Right hindlimb (tissue), 1 donor: ENCODE data around the gene ELP1.
"Not testable (repeated sequence)": the region's sequence is repeated elsewhere in the genome, so short reads cannot be mapped to it uniquely, and the experiment has no call there.

Experiments used
- DNase-seq: peaks from one replicate; pipeline ENCODE4 v3.0.0-alpha.2; 2018

ELP1 gene

DNA sequence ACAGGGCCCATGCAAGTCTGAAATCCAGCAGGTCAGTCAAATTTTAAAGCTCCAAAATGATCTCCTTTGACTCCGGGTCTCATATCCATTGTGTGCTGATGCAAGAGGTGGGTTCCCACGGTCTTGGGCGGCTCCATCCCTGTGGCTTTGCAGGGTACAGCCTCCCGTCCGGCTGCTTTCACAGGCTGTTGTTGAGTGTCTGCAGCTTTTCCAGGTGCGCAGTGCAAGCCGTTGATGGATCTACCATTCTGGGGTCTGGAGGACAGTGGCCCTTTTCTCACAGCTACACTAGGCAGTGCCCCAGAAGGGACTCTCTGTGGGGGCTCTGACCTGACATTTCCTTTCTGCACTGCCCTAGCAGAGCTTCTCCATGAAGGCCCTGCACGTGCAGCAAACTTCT lies 85.6 kb downstream of the ELP1 start:
- not testable (repeated sequence) for DNase-seq

DNA sequence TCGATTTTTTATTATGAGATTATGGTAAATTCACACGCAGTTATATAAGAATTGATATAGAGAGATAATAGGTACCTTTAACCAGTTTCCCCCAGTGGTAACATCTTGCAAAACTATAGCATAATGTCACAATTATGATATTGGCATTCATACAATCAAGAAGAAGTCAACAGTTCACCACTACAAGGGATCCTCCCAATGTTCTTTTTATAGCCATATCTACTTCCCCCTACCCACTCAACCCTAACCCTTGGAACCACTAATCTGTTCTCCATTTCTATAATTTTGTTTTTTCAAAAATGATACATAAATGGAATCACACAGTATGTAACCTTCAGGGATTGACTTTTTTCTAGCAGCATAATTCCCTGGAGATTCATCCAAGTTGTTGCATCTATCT lies 88.0 kb downstream of the ELP1 start:
- no peak for DNase-seq

DNA sequence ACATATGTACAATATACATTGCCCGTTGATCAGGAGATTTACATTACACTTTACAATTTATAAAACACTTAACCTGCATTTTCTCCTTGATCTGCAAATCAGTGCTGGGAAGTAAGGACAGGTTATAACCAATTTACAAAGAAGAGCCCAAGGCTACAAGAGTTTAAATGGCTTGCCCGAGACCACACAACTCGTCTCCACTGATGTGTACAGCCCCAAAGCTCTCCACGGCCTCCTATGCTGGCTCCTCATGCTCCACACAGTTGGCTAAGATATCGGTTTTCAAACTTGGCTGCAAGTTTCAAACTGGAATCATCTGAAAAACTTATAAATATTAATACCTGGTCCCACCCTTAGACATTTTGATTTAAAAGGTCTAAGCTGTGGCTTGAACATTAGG lies 88.4 kb downstream of the ELP1 start:
- DNase-seq = no peak

DNA sequence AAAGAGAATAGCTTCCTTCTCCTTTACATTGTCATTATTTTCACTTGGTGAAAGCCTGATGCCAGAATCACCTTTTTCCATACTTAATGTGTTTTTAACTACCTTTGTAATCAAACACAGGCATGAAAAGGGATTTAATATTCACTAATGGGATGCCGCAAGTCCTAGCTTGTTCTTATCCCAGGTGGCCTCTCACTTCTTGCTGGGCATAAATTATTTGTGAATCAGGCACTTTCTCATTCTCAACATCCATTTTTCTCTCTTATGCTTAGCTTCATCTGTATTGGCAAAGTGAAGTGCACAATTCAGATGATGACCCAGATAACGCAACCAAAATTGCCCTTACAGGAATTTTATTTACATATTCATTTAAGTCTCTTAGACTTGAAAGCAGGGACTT lies 89.1 kb downstream of the ELP1 start:
- DNase-seq = no peak

DNA sequence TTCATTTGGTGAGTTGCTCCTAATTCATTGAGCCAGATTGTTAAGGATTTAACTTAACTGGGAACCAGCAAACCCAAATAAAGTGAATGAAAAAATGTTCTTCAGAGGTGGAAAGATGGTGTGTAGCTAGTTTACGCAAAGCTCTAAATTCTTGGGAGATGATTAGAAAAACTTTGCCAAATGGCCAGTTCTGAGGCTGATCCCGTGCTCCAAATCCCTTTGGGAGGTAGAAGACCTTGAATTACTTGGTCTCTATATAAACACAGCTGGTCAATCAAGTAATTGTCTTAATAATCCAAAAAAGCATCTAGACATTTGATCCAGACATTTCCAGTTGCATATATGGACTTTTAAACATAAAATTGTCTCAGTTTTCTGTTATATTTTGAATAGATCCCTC lies 89.5 kb downstream of the ELP1 start:
- DNase-seq = no peak

DNA sequence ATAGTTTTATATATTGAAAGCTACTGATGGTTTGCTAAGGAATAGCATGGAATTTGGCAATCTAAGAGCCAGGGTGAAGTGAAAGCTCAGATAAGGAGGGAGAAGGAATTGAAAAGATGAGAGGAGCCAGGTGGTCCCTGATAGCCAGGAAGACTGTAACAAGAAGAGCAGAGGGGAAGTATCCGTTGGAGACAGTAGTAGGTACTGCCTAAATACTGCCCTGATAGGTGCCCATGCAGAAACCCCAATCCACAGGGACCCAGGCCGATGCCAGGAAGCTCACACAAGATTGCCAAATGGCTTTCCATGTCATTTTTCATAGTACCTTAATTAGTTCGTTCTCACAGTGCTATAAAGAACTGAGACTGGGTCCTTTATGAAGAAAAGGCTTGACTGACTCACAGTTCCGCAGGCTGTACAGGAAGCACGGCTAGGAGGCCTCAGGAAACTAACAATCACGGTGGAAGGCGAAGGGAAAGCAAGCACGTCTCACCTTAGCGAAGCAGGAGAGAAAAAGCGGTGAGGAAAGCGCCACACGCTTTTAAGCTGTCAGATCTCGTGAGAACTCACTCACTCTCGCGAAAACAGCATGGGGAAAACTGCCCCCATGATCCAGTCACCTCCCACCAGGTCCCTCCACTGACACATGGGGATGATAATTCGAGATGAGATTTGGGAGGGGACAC lies 91.2 kb downstream of the ELP1 start:
- DNase-seq = no peak

DNA sequence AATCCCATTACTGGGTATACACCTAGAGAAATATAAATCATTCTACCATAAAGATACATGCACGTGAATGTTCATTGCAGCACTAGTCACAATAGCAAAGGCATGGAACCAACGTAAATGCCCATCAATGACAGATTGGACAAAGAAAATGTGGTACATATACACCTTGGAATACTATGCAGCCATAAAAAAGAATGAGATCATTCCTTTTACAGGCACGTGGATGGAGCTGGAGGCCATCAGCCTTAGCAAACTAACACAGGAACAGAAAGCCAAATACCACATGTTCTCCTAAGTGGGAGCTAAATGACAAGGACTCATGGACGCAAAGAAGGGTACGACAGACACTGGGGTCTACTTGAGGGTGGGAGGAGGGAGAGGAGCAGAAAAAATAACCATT lies 94.4 kb downstream of the ELP1 start:
- not testable (repeated sequence) for DNase-seq

DNA sequence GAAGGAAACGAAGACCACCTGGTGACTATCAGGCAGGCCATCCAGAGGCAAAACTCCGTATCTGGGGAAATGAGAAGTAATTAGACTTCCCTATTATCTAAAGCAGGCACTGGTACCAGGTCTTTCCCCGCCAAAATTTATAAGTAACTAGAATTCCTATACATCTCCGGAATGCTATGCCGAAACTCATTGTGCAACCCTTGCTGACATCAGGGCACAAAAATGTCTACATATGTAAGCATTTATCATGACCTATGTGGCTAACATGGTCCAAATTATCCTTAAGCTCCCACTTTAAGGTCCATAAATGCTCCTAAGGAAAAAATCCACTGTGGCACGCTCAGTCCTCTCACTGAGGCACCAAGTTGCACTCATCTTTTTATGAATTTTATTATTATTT lies 95.9 kb downstream of the ELP1 start:
- no peak for DNase-seq

DNA sequence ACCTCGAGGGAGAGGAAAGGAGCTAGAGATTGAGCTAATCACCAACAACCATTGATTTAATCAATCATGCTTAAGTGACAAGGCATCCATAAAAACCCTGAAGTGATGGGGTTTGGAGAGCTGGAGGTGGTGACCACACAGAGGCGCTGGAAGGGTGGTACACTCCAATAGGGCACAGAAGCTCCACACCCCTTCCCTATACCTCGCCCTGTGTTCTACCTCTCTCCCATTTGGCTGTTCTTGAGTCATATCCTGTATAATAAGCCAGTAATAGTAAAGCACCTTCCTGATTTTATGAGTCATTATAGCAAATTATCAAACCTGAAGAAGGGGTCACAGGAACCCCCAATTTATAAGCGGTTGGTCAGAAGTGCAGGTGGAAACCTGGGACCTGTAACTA lies 96.4 kb downstream of the ELP1 start:
- DNase-seq = no peak

DNA sequence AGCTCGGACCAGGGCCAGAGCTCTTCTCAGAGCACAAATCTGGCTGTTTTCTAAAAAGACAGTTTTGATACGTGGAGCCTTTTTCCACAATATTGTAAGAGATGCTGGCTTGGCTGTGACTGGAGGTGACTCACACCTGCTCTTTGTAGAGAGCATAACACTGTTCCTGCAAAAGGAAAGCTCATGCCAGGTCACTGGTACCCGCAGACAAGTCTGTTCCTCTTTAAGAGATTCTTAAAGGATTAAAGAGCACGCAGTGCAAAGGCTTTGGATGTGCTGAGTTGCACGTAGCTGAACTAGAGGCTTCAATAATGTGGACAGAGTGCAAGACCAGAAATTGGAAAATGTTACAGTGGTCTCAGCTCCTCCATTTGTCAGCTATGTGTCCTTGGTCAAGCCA lies 97.1 kb downstream of the ELP1 start:
- DNase-seq = no peak

DNA sequence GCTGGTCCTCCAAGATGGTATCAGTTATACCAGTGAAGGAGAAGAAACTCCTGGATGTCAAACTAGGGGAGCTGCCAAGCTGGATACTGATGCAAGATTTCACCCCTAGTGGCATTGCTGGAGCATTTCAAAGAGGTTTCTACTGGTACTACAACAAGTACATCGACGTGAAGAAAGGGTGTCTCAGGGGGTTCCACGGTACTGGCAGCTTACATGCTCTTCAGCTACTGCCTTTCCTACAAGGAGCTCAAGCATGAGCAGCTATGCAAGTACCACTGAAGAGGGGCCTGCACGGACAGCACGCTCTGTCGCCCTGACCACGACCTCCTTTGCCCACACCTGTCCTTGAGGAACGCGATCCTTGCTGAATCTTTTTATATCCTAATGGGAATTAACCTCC lies 97.6 kb downstream of the ELP1 start:
- DNase-seq = no peak

DNA sequence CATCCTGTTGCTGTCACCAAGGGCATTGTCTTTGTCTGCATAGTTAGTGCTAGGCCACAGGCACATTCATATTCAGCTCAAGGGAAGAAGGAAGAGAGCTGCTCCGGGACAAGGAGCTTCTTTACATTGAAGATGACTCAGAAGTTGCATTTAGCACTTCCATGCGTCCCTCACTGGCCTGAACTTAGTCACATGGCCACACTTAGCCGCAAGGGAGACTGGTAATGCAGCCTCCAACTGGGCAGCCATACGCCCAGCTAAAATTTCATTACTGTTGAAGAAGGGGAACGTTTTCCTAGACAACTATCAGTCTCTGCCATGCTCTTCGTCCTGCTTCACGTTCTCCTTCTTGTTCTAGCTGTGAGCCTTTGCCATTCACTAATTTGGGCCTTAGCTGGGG lies 98.1 kb downstream of the ELP1 start:
- DNase-seq = no peak

DNA sequence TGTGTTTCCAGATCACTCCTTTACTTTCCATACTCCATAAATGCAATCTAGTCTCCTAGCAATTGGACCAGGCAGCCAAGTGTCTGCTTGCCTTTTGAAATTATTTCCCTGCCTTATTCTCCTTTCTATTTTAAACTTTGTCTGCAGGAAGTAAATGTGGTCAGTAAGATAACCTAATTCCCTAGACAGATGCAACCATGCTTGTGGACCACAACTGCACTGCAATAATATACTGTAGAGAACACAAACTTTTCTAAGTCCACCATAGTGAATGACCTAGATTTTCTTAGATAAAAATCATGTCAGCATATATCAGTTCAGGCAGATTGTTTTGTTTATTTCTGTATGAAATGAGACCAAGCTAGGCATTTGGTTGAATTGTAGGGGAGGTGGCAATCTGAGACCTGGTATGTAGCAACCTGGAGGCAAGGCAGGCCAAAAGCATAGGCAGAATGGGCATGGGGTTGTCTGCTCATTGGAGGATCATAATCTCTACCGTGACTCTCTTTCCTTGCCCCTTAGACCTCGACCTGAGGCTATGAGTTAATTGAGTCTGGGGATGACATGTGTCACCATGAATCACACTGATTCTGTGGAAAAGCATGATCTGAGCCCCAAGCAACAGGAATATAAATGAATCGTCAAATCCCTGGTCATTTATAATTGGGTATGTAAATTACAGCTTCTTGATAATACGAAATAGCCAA lies 98.8 kb downstream of the ELP1 start:
- no peak for DNase-seq

DNA sequence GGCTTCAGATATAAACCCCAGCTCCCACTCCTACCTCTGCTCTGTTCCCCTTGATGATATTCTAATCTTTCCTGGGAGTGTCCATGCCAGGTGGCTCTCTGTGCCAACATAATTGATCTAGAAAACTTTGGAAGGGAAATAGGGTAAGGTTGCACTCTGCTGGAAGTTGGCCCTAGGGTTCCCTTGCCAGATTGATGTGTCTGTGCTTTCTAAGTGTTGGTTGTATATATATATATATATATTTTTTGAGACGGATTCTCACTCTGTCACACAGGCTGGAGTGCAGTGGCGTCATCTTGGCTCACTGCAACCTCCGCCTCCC lies 101.8 kb downstream of the ELP1 start:
- no peak for DNase-seq

DNA sequence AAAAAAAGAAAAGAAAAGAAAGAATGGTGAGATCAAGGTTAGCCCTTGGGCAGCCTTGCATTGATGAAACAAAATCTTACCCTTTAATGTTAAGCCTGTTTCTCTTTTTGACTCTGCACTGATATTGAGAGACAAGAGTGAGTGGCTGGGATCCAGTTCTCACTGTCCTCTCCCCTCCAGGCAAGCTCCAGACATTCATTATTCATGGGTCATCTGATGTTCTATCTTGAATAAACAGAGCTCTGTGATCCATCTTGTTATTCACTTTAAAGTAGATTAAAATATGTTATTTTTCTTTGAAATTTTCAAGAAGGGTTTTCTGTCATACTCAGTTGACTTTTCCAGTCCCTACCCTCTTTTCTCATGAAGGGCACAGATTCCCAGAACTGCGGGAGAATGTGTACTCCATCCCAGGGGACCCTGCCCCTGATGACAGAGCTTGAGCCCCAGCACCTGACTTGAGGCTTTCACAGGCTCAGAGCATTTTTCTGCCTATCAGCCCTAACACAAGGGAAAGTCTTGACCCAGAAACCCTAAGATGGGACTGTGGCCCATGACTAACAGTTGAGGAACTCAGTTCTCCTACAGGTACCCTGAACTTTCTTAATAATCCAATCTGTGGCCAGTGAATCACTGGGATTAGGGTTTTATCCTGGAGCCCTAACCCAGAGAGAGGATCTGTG lies 102.3 kb downstream of the ELP1 start:
- DNase-seq = no peak

DNA sequence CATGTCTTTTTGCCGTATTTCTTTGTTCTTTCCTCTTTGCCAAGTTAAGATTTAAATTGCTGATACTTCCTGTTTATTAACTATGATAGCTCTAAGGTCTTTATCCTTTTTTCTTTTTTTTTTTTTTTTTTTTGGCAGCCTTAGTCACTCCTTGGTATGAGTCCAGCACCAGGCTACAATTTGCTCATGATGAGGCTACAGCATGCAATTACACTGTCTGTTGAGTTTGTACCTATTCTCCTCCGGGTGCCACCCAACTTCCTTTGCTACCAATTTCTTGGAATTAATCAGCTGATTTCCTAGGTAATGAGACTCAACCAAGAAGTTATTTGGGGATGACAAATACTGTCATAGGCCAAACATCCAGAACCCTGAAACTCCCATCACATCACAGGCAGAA lies 103.7 kb downstream of the ELP1 start:
- no peak for DNase-seq

DNA sequence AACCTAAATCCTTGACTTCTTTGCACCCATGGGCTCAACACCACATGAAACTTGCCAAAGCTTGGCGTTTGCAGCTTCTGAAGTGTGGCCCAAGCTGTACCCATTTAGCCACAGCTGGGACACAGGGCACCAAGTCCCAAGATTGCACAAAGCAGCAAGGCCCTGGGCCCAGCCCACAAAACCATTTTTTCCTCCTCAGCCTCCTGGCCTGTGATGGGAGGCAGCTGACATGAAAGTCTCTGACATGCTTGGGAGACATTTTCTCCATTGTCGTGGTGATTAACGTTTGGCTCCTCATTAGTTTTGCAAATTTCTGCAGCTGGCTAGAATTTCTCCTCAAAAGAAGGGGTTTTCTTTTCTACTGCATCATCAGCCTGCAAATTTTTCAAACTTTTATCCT lies 110.1 kb downstream of the ELP1 start:
- no peak for DNase-seq
